ENCODE data around the gene LINGO3. TPM values are rescaled to one million over a fixed set of nuclear protein-coding genes. Genes with fewer than 3 reads are reported as not detected.

The LINGO3 gene
- total and polyA plus RNA-seq, 2 of the 4 experiments (the other 2 are of a cell fraction), result not detected

- ATAC-seq (ENCODE audit: low read depth) (no peak), DNase-seq (no peak)
- Histone ChIP-seq H2BK120ac (ENCODE audit: low read depth, low read length) (no peak overlapping the region), H3K4me2 (ENCODE audit: low read depth, low read length) (no peak overlapping the region), H3K27me3 (ENCODE audit: control insufficient read depth, insufficient read depth, low read length) (no peaks in the 10 kb centered on the region), H2AK9ac (replicated peaks; ENCODE audit: low read depth, low read length, poor library complexity) (no peak overlapping the region), H3K4me3 (ENCODE audit: insufficient read depth, low read depth, low read length) (no peak overlapping the region), H3K4ac (ENCODE audit: low read depth, low read length) (no peak overlapping the region), H3K9ac (ENCODE audit: low read depth, low read length) (no peak overlapping the region), H2BK20ac (ENCODE audit: low read depth, low read length) (no peak overlapping the region), H3K9me3 (ENCODE audit: control insufficient read depth, insufficient read depth, low read length) (no peaks in the 10 kb centered on the region), H3K36me3 (ENCODE audit: control insufficient read depth, insufficient read depth, low read length) (peaks cover 32% of the 10 kb centered on the region), H4K91ac (ENCODE audit: insufficient read depth, low read depth, low read length) (no peak overlapping the region), H3K79me1 (ENCODE audit: low read depth in 1 of 2, low read length in 2 of 2) (peaks cover 5 to 19% of the 10 kb centered on the region in 2 experiments; a peak in 3 of 4 replicates), H3K56ac (ENCODE audit: extremely low read depth, insufficient read depth, low read length) (no peak overlapping the region), H4K5ac (ENCODE audit: low read depth, low read length) (no peak overlapping the region), H2BK15ac (ENCODE audit: low read depth, low read length) (no peak overlapping the region), H3K23ac (ENCODE audit: low read depth, low read length) (no peak overlapping the region), H3K4me1 (ENCODE audit: control insufficient read depth, insufficient read depth, low read length) (no peaks in the 10 kb centered on the region), H3K27ac (ENCODE audit: insufficient read depth, low read length) (no peak overlapping the region), H2AFZ (replicated peaks; ENCODE audit: low read length, poor library complexity) (no peak overlapping the region), H4K8ac (ENCODE audit: low read depth in 2 of 2, low read length in 2 of 2) (no peak overlapping the region), H4K20me1 (ENCODE audit: insufficient read depth, low read length) (peaks cover 5% of the 10 kb centered on the region), H2BK5ac (ENCODE audit: low read depth, low read length, poor library complexity, severe bottlenecking) (no peak overlapping the region), H3K9me1 (ENCODE audit: insufficient read depth, low read length) (peaks cover 6% of the 10 kb centered on the region), H3K14ac (replicated peaks; ENCODE audit: low read depth, low read length) (no peak overlapping the region), H2AK5ac (ENCODE audit: low read depth, low read length) (no peak overlapping the region), H3K18ac (ENCODE audit: low read depth, low read length) (no peak overlapping the region)
- dilution Hi-C loops (cut with HindIII; ENCODE audit: low sequenced_read_pairs, unreplicated experiment) (no loop called here), in situ Hi-C loops (cut with MboI; ENCODE audit: low sequenced_read_pairs) (no loop called here), intact Hi-C loops (cut with micrococcal nuclease) (no loop called here)
- ChIA-PET CTCF (no interaction called here), POLR2A (ENCODE audit: unreplicated experiment) (no interaction called here)
- WGBS, 2 experiments (ENCODE audit: extremely low coverage in 2 of 2, insufficient read length in 1 of 2), result 93% methylated on average over 3 of the region's 24 CpGs; no CpG with 5 or more reads in 1 of the 2 experiments
- TF ChIP-seq RCOR1 (IDR thresholded peaks at IDR 0.05; ENCODE audit: insufficient replicate concordance, low read length), result no peak
- no peak for TF ChIP-seq BHLHE40 (IDR thresholded peaks at IDR 0.05; ENCODE audit: low read depth, low read length)
- TF ChIP-seq MAZ (IDR thresholded peaks at IDR 0.05; ENCODE audit: borderline replicate concordance, low read depth, low read length), result no peak
- no peak for TF ChIP-seq MXI1 (IDR thresholded peaks at IDR 0.05; ENCODE audit: borderline replicate concordance, low read depth, low read length)
- no peak for TF ChIP-seq RAD21 (IDR thresholded peaks at IDR 0.05; ENCODE audit: low read length)
- no peak for TF ChIP-seq MAFK (IDR thresholded peaks at IDR 0.05; ENCODE audit: low read depth, low read length)
- no peak for TF ChIP-seq SMC3 (IDR thresholded peaks at IDR 0.05; ENCODE audit: low read depth, low read length)
- TF ChIP-seq POLR2A (IDR thresholded peaks at IDR 0.05; ENCODE audit: low read depth, low read length), result no peak
- TF ChIP-seq CHD1 (IDR thresholded peaks at IDR 0.05; ENCODE audit: low read depth, low read length), result no peak
- TF ChIP-seq FOS (IDR thresholded peaks at IDR 0.05; ENCODE audit: low read depth, low read length), result no peak
- no peak for TF ChIP-seq RFX5 (IDR thresholded peaks at IDR 0.05; ENCODE audit: low read depth, low read length)
- no peak for TF ChIP-seq ELK1 (IDR thresholded peaks at IDR 0.05; ENCODE audit: borderline replicate concordance, low read depth, low read length)
- TF ChIP-seq NFE2L2 (IDR thresholded peaks at IDR 0.05; ENCODE audit: low read depth, low read length), result no peak
- TF ChIP-seq USF2 (IDR thresholded peaks at IDR 0.05; ENCODE audit: low read depth, low read length), result no peak
- TF ChIP-seq CEBPB (IDR thresholded peaks at IDR 0.05; ENCODE audit: low read depth, low read length), result no peak
- no peak for TF ChIP-seq CTCF (conservative IDR thresholded peaks at IDR 0.05; ENCODE audit: low read depth, low read length)
- BruUV-seq (replicated peaks), result no TSS peak
These were observed 33.3 kb upstream of the LINGO3 start for GRCh38 chr19:2341244-2341751.
